Fibroblast of lung (primary cell): Measurements from ENCODE around the gene LELP1.

ENCODE experiments used
- CTCF ChIP-seq, 2 donors: IDR thresholded peaks in 1 of 2; conservative IDR thresholded peaks in 1 of 2; 1 replicate in 1 of 2; 2 replicates in 1 of 2; pipeline ENCODE4 v1.5.1; 2011 to 2012; ENCODE audit warnings: low read length in 2 of 2, control low read depth in 1 of 2, inconsistent platforms in 1 of 2, low read depth in 1 of 2, mild to moderate bottlenecking in 1 of 2
- EZH2 ChIP-seq: IDR thresholded peaks from 2 replicates; pipeline ENCODE4 v1.5.1; 2012; ENCODE audit warnings: low read length, control low read depth, mild to moderate bottlenecking; ENCODE audit errors: missing control alignments

GRCh38 chr1:153213519-153213918 is 10.3 kb downstream of the LELP1 start:
- no peak for TF ChIP-seq EZH2
- TF ChIP-seq CTCF (conservative IDR thresholded peaks at IDR 0.05 in 1 of 2, IDR thresholded peaks at IDR 0.05 in 1 of 2; ENCODE audit: low read depth in 1 of 2, low read length in 2 of 2), result no peak
